Measurements from ENCODE around the gene ASCL1. TPM values are rescaled to one million over a fixed set of nuclear protein-coding genes. Genes with fewer than 3 reads are reported as not detected.

ASCL1 gene
- total and polyA plus RNA-seq, 4 donors: 0.06 TPM; not detected in 3

GRCh38 chr12:102911320-102911719 lies 46.2 kb upstream of the ASCL1 start:
- TF ChIP-seq RAD21 (IDR thresholded peaks at IDR 0.05) (no peak), NR2F2 (IDR thresholded peaks at IDR 0.05) (no peak), JUND (IDR thresholded peaks at IDR 0.05) (peak in 1 of 2 donors; percentile 2)
- TF ChIP-seq, protein P1, sequence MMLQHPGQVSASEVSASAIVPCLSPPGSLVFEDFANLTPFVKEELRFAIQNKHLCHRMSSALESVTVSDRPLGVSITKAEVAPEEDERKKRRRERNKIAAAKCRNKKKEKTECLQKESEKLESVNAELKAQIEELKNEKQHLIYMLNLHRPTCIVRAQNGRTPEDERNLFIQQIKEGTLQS (IDR thresholded peaks at IDR 0.05): no peak
- 62% methylated on average over 3 of the region's 3 CpGs for WGBS
- Histone ChIP-seq H3K27ac (ENCODE audit: low read depth in 1 of 2, low read length in 2 of 2) (peak overlapping the region; percentile 68 to 90), H3K4me3 (ENCODE audit: low read depth in 1 of 3, low read length in 3 of 3) (peak overlapping the region in 2 of 3 donors; percentile 7 to 25), H3K36me3 (ENCODE audit: control insufficient read depth in 4 of 4, insufficient read depth in 3 of 4, low read depth in 1 of 4, low read length in 3 of 4) (peaks cover 0 to 11% (median 2%) of the 10 kb centered on the region in 4 donors), H3K9ac (ENCODE audit: low read depth in 1 of 2, low read length in 2 of 2) (peak overlapping the region; percentile 60 to 68), H3K4me1 (ENCODE audit: control insufficient read depth in 4 of 4, insufficient read depth in 4 of 4, low read length in 3 of 4) (peaks cover 4 to 76% (median 48%) of the 10 kb centered on the region in 4 donors), H3K9me3 (ENCODE audit: control insufficient read depth in 4 of 4, low read length in 3 of 4) (no peaks in the 10 kb centered on the region), H3K27me3 (ENCODE audit: control insufficient read depth in 4 of 4, insufficient read depth in 4 of 4, low read length in 3 of 4) (no peaks in the 10 kb centered on the region)
- DNase-seq (ENCODE audit: low spot score): no peak

GRCh38 chr12:102912258-102912657 lies 45.2 kb upstream of the ASCL1 start:
- WGBS: 67% methylated on average over 2 of the region's 2 CpGs
- TF ChIP-seq CTCF (IDR thresholded peaks at IDR 0.05; ENCODE audit: low read depth, low read length, missing input control) (no peak), FOXA2 (IDR thresholded peaks at IDR 0.05) (no peak), EGR1 (IDR thresholded peaks at IDR 0.05; ENCODE audit: low read depth in 2 of 2) (no peak), JUND (IDR thresholded peaks at IDR 0.05) (no peak), TAF1 (conservative IDR thresholded peaks at IDR 0.05) (no peak), SP1 (IDR thresholded peaks at IDR 0.05) (no peak), RAD21 (IDR thresholded peaks at IDR 0.05) (no peak)

GRCh38 chr12:102913453-102914226 lies 43.8 kb upstream of the ASCL1 start:
- peak overlapping the region; percentile 82 to 93 for H3K27ac ChIP-seq (ENCODE audit: low read depth in 1 of 2, low read length in 2 of 2)
- WGBS: 39% methylated on average over 2 of the region's 2 CpGs
- H3K36me3 ChIP-seq (ENCODE audit: control insufficient read depth in 4 of 4, insufficient read depth in 3 of 4, low read depth in 1 of 4, low read length in 3 of 4): peaks cover 0 to 8% (median 2%) of the 10 kb centered on the region in 4 donors
- TF ChIP-seq SP1 (IDR thresholded peaks at IDR 0.05) (no peak), ZBTB33 (IDR thresholded peaks at IDR 0.05) (no peak), TAF1 (conservative IDR thresholded peaks at IDR 0.05) (no peak), FOXA1 (IDR thresholded peaks at IDR 0.05) (no peak), JUND (IDR thresholded peaks at IDR 0.05) (peak in 1 of 2 donors; percentile 33), CTCF (IDR thresholded peaks at IDR 0.05; ENCODE audit: low read depth, low read length, missing input control) (no peak), NR2F2 (IDR thresholded peaks at IDR 0.05) (peak; percentile 58)
- TF ChIP-seq, protein P1 (IDR thresholded peaks at IDR 0.05): peak; percentile 52
- peak overlapping the region in 1 of 3 donors; percentile 66 for H3K4me3 ChIP-seq (ENCODE audit: low read depth in 1 of 3, low read length in 3 of 3)
- H3K27me3 ChIP-seq (ENCODE audit: control insufficient read depth in 4 of 4, insufficient read depth in 4 of 4, low read length in 3 of 4): no peaks in the 10 kb centered on the region
- no peak for DNase-seq (ENCODE audit: low spot score)
- H3K9me3 ChIP-seq (ENCODE audit: control insufficient read depth in 4 of 4, low read length in 3 of 4): no peaks in the 10 kb centered on the region
- H3K9ac ChIP-seq (ENCODE audit: low read depth in 1 of 2, low read length in 2 of 2): peak overlapping the region in 1 of 2 donors; percentile 99
- peaks cover 5 to 66% (median 46%) of the 10 kb centered on the region in 4 donors for H3K4me1 ChIP-seq (ENCODE audit: control insufficient read depth in 4 of 4, insufficient read depth in 4 of 4, low read length in 3 of 4)

More at GRCh38 chr12:102912258-102912657, 45.2 kb upstream of the ASCL1 start:
- Histone ChIP-seq H3K27me3 (ENCODE audit: control insufficient read depth in 4 of 4, insufficient read depth in 4 of 4, low read length in 3 of 4) (no peaks in the 10 kb centered on the region), H3K4me3 (ENCODE audit: low read depth in 1 of 3, low read length in 3 of 3) (peak overlapping the region in 2 of 3 donors; percentile 2 to 15), H3K27ac (ENCODE audit: low read depth in 1 of 2, low read length in 2 of 2) (peak overlapping the region; percentile 68 to 90), H3K9ac (ENCODE audit: low read depth in 1 of 2, low read length in 2 of 2) (peak overlapping the region in 1 of 2 donors; percentile 68), H3K9me3 (ENCODE audit: control insufficient read depth in 4 of 4, low read length in 3 of 4) (no peaks in the 10 kb centered on the region), H3K4me1 (ENCODE audit: control insufficient read depth in 4 of 4, insufficient read depth in 4 of 4, low read length in 3 of 4) (peaks cover 4 to 71% (median 47%) of the 10 kb centered on the region in 4 donors), H3K36me3 (ENCODE audit: control insufficient read depth in 4 of 4, insufficient read depth in 3 of 4, low read depth in 1 of 4, low read length in 3 of 4) (peaks cover 0 to 10% (median 2%) of the 10 kb centered on the region in 4 donors)
- no peak for DNase-seq (ENCODE audit: low spot score)
